Skin epidermis (tissue), 12 donors: ENCODE results near the gene ARHGEF37.

Experiments used
- H3K27ac ChIP-seq, 21 experiments: fragments of 200-600 bp; sonication (generic) in 11 of 21; one replicate each; pipeline ENCODE4 v1.5.0; 2020; ENCODE audit warnings: mild to moderate bottlenecking in 3 of 21, inconsistent platforms in 2 of 21, moderate library complexity in 2 of 21
- H3K4me3 ChIP-seq, 7 experiments: fragments of 200-600 bp; sonication (generic) in 2 of 7; one replicate each; pipeline ENCODE4 v1.5.0; 2020; ENCODE audit warnings: inconsistent platforms in 2 of 7, mild to moderate bottlenecking in 2 of 7, moderate library complexity in 1 of 7

ARHGEF37 gene

GRCh38 chr5:149684371-149684770, 103.1 kb downstream of the ARHGEF37 start:
- no peak overlapping the region for H3K4me3 ChIP-seq
- H3K27ac ChIP-seq: no peak overlapping the region
